HG03571 (cell line): Measurements from ENCODE around the gene LY6G6D.
"Not testable (repeated sequence)": the region's sequence is repeated elsewhere in the genome, so short reads cannot be mapped to it uniquely, and the experiment has no call there.

Experiments
- ATAC-seq: cut with Tn5 transposase; IDR thresholded peaks from one replicate; pipeline ENCODE4 v1.9.1; 2021; ENCODE audit not compliant: unreplicated experiment

LY6G6D gene

DNA sequence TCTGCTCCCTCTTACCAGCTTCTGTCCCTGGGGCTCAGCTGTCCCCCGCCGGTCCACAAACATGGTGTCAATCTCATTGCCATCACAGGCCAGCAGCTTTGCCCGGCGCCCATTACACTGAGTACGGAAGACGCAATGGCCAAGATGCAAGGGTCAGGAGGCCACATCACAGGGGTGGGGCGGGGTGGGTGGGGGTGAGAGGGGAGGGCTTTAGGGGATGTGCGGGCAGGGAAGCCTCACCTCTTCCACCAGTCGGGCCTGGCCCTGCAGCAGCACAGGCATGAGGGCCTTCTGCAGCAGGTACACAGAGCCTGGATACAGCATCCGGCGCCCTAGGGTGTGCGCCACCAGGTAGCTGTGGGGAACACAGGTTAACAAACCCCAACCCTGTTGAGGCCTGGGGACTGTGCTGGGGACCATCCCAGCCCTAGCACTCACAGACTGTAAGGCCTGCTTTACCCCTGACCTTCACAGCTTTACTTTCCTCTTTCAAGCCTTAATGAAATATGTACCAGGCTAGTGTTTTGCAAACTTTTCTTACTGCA lies 23.5 kb upstream of the LY6G6D start:
- ATAC-seq: no peak

GRCh38 chr6:31692353-31692752 lies 22.8 kb upstream of the LY6G6D start:
- ATAC-seq: no peak

DNA sequence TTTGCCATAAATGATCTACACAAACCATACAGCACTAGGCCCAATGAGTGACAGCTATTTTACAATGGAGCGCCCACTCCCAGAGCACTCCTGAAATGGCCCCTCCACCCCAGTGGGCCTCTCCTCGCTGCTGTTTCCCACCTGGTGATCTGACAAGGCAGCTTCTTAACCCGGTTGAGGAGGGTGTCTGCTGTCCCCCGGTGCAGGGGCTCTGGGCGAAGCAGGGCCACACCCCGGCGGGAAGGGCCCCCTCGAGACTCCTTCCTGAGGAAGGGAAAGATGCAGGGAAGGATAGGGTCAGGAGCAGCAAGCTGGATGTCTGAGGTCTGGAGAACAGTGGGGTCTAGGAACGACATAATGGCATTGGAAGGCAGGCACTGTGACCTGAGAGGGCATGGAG lies 22.3 kb upstream of the LY6G6D start:
- ATAC-seq: no peak

GRCh38 chr6:31693535-31693934 lies 21.6 kb upstream of the LY6G6D start:
- ATAC-seq: no peak

GRCh38 chr6:31697555-31697954 lies 17.6 kb upstream of the LY6G6D start:
- ATAC-seq: no peak

DNA sequence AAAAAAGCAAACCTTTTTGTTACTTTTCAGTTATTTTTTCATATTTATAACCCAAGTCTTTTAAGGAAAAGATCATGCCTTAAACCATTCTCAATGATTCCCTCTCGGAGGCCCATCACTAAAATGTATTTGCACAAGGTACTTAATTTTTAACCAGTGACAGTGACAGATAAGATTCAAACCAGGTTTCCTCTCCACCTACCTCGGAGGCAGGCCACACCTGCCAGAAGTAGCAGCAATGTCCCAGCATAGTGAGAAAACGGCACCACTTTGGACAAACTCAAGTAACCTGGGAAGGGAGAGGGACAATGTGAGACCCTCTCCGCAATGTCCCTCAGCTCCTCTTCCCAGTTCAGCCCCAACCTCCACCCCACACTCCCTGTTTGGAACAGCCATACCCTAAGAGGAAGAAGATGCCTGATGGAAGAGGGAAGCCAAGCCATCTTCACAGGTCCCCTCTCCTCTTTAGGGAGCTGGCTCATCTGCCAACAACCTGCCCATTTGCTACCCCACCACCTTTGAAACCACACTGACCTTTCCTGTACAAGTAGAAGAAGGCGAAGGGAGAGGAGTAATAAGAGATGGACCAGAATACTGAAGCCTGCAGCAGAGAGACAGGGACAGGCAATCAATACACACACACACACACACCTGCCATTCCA lies 14.3 kb upstream of the LY6G6D start:
- no peak for ATAC-seq

GRCh38 chr6:31701666-31702404 lies 13.3 kb upstream of the LY6G6D start:
- ATAC-seq: no peak

DNA sequence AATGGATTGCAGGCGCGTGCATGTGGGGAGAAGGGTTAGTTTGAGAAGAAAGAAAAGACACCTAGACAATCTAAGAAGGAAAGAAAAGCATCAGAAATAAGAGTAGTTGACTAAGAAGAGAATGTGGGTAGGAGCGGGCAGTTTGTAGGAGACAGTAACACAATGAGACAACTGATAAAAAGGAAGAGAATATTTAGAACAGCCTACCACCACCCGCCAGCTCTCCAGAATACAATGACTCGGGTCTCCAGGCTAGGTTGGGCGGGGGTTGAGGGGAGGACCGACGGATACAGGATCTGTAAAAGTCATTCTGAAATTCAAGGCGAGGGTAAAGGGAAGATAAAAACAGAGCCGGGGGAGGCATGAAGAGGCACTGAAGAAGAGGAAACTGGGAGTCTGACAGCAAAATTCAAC lies 12.7 kb upstream of the LY6G6D start:
- ATAC-seq: no peak

- peak; percentile 86 for ATAC-seq
Observed at GRCh38 chr6:31702819-31703716, 12.1 kb upstream of the LY6G6D start, which contains the start of gene ABHD16A. Gene ABHD16A, minus strand, starts transcription at chr6:31703324. Its CDS starts 43 bp downstream, at chr6:31703281.

DNA sequence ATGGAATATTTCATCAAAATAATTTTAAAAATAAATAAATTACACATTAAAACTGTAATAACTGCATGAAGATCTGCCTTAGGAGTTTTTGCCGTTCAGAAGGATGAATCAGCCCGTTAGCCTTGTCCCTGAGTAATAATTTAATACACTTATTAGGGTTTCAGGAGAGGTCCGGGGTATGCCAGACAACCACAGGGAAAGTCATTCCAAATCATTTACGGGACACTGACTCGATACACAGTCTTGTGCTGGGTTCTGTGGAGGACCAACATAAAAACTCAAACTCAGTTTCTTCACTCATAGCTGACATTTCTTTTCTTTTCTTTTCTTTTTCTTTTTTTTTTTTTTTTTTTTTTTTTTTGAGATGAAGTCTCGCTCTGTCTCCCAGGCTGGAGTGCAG lies 9.2 kb upstream of the LY6G6D start:
- no peak for ATAC-seq

- no peak for ATAC-seq
Observed at GRCh38 chr6:31706599-31706998, 8.5 kb upstream of the LY6G6D start, which contains the start of gene LY6G6F. Gene LY6G6F, plus strand, starts transcription at chr6:31706866. Its CDS starts 41 bp downstream, at chr6:31706907.

DNA sequence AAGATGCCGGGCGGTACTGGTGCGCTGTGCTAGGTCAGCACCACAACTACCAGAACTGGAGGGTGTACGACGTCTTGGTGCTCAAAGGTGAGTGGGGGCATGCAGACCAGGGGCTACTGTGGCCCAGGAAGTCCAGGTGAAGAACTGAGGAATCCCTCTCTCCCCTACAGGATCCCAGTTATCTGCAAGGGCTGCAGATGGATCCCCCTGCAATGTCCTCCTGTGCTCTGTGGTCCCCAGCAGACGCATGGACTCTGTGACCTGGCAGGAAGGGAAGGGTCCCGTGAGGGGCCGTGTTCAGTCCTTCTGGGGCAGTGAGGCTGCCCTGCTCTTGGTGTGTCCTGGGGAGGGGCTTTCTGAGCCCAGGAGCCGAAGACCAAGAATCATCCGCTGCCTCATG lies 7.4 kb upstream of the LY6G6D start:
- no peak for ATAC-seq

- no peak for ATAC-seq
Observed at GRCh38 chr6:31708224-31708623, 6.9 kb upstream of the LY6G6D start.

DNA sequence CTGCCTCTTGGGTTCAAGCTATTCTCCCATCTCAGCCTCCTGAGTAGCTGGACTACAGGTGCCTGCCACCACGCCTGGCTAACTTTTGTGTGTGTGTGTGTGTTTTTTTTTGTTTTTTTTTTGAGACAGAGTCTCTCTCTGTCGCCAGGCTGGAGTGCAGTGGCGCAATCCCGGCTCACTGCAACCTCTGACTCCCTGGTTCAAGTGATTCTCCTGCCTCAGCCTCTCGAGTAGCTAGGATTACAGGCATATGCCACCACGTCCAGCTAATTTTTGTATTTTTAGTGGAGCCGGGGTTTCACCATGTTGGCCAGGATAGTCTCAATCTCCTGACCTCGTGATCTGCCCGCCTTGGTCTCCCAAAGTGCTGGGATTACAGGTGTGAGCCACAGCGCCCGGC lies 6.0 kb upstream of the LY6G6D start:
- ATAC-seq: not testable (repeated sequence)

GRCh38 chr6:31710523-31711219 lies 4.5 kb upstream of the LY6G6D start:
- no peak for ATAC-seq

- no peak for ATAC-seq
Observed at GRCh38 chr6:31711233-31711632, 3.9 kb upstream of the LY6G6D start.

DNA sequence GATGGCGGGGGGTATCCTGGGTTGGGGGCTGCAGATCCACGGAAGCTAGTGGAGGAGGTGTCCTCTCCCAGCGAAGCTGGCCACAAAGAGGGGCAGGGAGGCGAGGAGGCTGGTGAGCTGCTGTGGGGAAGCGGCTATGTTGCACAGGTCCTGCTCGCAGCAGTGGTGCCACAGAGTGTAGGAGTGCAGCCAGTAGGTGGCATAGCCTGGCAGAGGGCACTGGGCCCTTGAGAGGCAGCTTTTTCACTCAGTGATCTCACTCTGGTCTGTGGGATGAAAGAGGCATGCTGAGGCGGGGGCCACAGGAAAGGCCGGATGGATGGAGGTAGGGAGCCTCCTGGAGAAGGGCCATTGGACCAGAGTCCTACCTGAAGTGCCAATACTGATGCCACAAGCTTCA lies 2.9 kb upstream of the LY6G6D start:
- no peak for ATAC-seq

DNA sequence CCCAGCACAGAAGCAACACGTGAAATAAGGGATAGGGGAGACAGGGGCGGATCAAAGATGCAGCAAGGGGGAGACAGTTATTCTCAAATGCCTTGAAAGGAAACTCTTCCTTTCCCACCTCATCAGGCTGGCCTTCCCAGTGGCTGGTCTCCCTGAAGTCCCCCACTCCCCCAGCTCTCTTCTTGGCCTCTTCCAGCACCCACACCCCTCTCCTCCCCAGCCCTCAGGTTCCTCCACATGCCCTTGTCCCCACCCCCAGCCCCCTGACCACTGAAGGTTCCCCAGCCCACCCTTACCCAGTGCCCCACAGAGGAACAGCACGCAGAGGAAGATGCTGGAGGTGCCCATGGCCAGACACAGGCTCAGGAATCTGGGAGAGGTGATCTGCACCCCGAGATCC lies 1.7 kb upstream of the LY6G6D start:
- no peak for ATAC-seq

DNA sequence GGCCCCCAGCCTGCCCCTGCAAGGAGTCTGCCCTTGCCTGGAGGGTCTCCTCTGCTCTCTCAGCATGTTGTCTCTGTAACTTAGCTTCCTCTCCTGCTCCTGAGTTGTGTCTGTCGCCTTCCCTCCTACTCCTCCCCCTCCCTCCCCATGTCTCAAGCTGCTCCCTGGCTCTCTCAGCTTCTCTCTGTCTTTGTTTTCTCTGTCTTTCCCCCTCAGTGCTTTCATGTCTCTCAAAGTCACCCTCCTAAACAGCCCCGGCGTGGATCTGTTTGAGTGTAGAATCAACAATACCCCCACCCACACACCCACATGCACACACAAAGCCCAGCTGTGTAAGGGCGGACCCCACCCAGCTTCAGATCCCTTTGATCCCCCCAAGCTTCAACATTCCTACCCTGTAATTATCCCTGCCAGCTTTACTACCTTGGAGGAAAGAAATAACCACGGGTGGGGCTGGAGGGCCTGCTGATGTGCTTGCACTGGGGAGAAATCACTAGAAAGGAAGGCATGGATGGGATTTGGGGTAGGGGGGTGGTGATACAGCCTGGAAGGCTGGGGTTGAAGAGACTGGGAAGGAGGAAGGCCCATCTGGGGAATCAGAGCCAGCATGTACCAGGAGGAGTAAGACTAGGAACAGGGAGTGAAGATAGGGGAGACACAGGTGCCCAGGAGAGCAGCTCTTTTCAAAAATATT lies 1.0 kb upstream of the LY6G6D start:
- ATAC-seq: no peak
